GM19452 (cell line): ENCODE measurements around the gene HCFC1.
A peak's percentile ranks its signal among the peaks of the same experiment; 100 is the strongest.

Experiments
- ATAC-seq: cut with Tn5 transposase; IDR thresholded peaks from one replicate; pipeline ENCODE4 v1.9.1; 2021; ENCODE audit not compliant: unreplicated experiment

The HCFC1 gene

GRCh38 chrX:153974726-153975286, 3.2 kb upstream of the HCFC1 start:
- no peak for ATAC-seq

DNA sequence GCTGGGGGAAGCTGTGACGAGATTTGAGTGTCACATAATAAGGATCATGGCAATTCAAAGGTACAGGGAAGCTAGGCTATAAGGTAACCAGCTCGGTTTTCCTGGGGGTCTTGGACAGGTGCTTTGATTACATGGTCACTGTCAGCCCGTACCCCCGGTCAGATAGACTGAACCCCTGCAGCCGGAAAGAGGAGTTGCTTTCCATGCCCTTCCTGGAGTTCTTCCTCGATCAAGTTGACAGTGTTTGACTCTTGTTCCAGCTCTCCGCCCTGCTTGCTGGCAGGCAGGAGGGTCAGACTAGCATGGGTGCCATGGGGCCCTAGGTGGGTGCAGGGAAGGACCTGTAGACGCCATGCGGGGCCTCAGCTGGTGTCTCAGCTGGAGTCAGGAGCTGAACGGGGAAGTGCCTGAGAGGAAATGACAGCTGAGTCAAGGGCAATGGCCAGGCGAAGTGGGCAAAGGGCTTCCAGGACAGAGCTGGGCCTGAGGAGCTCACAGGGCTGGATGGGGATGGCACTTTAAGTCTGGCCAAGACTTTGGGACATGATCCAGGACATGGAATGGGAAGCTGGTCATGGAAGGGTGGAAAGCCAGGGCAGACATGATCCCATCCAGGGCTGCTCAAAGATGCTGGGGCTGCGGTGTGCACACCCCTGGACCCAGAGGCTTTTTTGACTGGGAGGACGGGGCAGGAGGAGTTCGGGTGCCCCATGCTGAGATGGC, 2.5 kb upstream of the HCFC1 start:
- no peak for ATAC-seq

DNA sequence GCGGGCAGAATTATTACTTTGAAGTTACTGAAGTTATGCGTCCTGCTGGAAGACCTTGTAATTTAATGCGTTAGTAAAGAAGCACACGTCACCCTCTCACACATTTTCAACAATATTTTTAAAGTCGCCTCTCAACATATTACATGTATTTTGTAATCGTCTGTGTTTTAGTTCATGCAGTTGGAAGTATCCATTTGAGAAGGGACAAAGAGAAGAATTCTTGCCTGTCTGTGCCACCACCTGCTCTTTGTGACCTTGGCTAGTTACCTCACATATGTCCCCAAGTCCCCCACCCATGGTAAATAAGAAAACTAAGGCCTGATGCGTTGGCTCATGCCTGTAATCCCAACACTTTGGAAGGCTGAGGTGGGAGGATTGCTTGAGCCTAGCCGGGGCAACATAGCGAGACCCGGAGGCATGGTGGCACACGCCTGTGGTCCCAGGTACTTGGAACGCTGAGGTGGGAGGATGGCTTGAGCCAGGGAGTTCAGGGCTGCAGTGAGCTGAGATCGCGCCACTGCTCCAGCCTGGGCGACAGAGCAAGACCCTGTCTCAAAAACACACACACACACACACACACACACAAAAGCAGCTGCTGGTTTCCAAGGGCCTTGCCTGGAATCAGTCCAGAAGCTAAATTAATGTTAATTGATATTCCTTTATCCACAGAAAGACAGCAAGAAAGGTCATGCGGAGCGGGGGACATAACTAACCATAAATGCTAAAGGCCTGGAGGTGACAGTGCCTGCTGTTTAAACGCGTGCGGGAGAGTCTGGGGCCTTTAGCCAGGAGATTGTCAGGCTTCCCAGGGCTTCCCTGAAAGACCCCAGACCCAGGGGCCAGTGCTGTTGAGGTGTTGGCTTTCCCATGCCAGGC, 1.7 kb upstream of the HCFC1 start:
- no peak for ATAC-seq

DNA sequence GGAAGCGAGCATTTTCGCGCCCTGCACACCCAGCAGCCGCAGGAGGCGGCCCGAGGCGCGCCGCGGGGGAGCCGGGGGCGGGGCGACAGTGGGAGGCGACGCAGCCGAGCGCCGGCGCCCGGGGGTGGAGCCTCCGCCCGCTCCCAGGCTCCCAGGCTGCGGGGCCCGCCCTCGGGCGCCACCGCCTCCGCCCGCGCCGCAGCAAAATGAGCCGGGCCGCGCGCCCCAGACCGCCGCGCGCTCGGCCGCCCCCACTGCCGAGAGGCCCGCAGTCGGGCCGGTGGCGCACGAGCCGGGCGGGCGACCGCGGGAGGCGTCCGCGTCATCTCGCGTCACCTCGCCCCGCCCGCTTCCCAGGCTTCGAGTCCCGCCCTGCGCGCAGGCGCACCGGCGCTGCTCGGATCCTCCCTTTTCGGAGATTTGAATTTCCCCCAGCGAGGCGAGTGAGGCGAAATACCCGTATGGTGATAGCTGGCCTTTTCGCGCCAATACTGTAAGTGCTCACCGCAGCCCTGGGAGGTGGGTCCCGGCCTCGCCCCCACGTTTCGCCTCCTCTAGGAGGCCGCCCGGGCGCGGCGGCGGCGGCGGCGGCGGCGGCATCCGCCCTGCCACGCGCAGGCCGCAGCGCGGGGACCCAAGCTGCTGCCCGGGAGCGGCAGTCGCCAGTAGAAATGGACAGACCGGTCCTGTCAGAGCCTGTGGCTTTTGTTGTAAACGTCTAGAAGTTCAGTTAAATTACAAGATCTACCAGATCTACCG, 929 bp upstream of the HCFC1 start, which contains the start of gene TMEM187:
TMEM187 (plus strand) TSS at position 387 of the 759 bp plus-strand sequence. CDS start 9,309 bp downstream, outside the sequence.
- peak; percentile 51 for ATAC-seq

DNA sequence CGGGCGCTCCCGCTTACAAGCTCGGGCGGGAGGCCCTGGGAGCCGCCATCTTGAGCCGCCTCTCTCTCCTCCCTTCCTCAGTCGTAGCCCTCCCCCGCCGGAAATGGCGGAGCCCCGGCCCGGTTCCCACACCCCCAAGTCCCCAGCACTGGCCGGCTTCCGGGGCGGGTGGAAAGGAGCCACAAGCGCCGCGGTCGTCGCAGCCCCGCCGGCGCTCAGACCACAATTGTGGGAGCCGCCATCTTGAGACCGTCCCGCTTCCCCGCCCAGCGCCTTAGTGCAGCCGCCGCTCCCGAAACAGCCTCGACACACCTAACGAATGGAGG, 531 bp downstream of the HCFC1 start:
- peak; percentile 42 for ATAC-seq

DNA sequence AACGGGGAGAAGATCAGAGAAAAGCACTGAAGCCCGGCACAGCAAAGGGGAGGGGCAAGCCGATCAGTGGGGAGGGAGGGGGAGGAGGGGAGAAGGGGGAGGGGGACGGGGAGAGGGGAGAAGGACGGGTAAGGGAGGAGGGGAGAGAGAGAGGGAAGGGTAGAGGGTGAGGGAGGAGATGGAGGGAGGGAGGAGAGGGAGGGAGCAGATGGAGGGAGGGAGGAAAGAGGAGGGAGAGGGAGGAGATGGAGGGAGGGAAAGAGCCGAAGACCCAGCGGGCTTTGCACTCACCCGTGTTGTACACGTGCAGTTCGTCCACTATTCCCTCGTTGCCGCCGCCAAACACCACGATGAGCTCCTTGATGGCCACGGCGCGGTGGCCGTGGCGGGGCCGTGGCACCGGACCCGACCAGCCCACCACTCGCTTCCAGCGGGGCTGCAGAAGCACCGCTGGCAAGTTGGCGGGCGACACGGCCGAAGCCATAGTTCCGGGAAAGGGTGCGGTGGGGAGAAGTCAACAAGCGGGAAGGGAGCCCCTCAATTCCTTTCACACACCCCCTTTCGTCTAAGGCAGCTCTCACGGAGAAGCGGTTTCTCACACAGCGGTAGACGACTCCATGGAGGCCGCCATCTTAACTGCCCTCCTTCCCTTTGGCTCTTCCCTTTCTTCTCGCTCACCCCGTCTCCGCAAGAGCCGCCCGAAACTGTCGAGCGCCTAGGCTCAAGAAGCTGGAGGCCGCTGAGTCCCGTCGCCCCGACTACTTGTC, 1.1 kb downstream of the HCFC1 start:
- ATAC-seq = no peak

GRCh38 chrX:153969904-153970356, 1.7 kb downstream of the HCFC1 start:
- ATAC-seq = no peak

DNA sequence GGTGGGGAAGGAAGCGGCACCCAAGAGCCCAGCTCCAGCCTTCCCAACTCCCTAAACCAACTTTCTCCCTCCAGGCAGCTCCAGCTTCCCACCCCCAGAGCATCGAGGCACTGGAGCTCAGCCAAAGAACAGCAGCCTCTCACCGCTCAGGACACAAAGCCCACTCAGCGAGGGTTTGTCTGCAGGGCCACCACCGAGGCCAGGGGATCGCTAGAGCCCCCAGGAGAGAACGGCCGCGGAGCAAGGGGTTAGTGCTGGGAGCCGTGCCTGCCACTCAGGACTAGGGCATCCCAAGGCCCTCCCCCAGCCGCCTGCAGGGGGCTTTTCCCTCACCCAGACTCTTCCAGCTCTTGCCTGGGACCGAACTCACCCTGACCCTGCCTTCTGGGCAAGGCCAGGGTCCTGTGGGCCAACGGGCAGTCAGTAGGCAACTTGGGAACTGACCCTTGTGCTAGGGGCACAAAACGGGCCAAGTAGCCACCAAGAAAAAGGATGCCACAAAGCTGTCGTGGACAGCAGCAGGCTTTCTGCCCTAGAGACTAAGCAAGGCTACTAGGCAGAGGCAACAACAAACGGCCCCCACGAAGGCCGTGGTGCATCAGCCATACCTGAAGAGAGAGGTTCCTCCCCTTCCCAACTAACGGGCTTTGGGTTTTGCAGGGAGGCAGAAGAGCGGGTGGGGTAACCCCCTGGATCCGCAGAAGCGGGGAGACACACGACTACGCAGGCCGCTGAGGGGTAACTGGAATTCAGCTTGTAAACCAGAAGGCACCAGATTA, 2.3 kb downstream of the HCFC1 start:
- ATAC-seq = no peak

DNA sequence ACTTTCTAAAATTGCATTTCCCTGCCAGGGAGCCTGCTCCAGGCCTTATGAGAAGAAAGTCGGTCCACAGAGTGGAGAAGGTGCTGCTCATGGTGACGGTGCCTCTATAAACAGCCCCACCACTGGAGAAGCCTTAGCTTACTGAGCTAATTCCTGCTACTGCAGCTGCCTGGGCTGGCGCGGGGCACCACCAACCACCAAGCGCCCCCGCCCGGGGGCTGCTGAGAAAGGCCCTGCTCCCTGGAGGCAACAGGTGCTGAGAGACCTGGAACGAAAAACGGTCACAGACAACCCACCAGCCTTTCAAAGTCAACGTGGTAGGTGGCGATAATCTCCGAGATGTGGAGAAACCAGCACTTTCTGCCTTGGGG, 2.9 kb downstream of the HCFC1 start:
- no peak for ATAC-seq

DNA sequence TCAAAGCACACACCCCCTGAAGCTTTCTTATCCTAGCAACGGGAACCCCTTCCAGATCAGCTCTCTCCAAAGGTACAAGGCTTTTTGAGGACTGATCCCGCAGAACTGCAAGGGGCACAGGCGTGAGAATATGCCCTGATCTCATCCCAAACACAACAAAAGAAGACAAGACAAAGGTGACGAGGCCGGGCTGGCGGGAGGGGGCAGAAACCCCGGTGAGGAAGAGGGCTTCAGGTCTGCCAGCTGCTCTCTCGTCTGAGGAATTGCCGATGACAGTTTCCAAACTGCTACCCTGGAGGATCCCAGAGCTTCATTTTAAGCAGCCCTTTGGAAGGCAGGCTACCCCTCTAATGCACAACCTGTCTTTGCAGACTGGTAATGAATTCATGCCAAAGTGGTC, 3.4 kb downstream of the HCFC1 start:
- ATAC-seq = no peak

DNA sequence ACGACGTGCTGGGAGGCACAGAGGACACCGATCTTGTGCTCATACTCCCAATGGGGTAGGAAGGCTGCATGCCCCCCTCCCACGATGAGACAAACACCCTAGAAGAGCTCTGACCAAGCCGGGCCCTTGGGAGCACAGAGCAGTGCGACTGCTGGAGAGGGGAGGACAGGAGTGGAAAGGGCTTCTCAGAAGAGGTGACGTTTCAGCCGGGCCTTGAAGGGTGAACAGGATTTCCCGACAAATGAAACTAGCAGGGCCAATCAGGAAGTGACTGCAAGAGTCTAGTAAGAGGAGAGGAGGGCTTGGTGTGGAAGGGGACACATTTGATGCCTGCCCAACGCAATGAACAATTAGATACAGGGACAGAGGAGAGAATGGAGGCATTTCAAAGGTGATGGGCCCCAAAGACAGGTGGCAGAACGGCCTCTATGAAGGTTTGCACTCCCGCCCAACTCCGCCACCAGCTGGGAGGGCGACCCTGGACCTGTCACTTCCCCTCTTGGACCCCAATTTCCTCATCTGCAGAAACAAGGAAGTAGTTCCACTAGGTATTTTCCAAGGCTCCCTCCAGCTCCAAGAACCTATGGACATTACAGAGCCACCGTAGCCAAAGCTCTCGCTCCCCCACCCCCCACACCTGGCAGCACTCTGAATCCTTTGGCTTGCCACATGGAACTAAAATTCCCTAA, 3.9 kb downstream of the HCFC1 start:
- no peak for ATAC-seq

DNA sequence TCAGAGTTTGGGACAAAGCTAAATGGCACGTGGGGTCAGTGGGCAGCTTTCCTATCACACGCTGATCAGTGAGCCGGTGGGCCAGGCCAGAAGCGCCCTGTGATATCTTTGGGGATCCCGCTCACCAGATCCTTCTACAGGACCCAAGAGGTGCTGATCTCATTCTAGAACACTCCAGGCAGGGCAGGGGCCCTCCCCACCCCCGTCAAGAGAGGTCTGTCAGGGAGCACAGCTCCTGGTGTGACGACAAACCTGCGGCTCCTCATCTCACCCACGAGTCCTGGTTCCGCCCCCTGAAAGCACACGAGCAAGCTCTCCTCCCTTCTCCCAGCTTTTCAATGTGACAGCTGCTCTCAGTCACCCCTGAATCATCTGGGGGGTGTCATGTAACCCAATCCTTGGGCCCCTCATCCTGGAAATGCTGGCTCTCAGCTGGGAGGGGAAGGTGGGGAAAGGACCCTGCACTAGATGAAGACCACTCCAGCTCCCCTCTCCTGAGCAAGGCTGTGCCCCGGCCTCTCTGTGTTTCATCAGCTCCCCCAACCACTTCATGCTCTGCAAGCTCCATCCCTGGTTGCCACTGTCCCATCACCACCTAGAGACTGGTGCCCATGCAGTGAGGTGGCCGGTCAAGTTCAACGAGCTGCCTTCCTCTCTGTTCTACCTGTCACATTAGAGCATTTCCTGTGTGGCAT, 4.6 kb downstream of the HCFC1 start:
- no peak for ATAC-seq

GRCh38 chrX:153966283-153966688, 5.3 kb downstream of the HCFC1 start:
- ATAC-seq = no peak

- no peak for ATAC-seq
These were observed 6.2 kb downstream of the HCFC1 start for GRCh38 chrX:153965406-153965805.

DNA sequence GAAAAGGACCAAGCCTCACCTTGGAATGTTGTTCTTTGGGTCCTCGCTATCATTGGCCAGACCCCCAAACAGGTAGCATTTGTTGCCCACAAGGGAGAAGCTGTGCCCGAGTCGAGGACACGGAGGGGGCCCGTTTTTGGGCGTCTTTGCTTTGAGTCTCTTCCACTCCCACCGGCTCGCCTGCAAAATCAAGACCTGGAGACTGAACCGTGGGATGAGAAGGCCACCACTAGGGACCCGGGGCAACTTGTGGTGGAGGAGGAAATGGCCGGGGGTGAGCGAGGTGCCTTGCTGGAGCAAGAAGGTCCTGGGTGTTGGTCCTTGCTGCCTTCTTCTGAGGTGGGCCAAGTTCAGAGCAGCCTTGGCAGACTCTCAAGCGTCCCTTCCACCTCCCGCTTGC, 7.5 kb downstream of the HCFC1 start:
- ATAC-seq = no peak

GRCh38 chrX:153963546-153963945, 8.1 kb downstream of the HCFC1 start:
- ATAC-seq = no peak

DNA sequence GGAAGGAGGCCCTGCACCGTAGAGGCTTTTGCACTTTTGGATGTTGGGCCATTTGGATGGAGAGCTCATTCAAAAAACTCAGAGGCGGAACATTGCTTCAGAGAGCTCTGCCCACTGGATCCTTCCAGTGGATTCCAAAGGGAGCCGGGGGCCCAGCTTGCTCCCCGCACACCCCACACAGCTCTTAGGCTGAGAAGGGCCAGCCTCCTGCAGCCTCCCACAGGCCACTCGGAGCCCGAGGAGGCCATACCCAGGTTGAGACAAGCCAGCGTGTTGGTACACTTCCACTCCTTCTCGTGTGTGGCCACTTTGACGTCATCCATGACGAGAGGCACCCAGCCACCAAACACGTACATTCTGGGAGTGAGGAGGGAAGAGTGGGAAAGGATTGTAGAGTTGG, 10.3 kb downstream of the HCFC1 start:
- ATAC-seq = no peak

DNA sequence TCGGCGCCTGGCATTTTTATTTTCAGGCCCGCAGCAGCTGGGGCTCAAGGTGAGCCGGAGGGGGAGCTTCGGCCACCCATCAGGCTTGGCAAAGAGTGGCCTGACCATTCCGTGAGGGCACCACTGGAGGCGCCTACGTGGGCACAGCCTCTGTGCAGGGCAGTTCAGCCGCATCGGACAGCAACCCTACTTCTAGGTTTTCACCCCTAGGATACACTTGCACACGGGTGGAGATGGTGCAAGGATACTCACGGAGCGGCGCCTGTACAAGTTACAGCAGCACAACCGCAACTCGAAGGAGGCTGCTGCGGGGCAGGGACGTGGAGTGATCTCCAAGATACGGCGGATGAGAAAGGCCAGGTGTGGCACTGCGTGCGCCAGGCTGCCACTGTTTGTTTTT, 10.8 kb downstream of the HCFC1 start:
- no peak for ATAC-seq

- no peak for ATAC-seq
These were observed 11.5 kb downstream of the HCFC1 start for GRCh38 chrX:153960077-153960476.
